Cardiac fibroblast (primary cell): ENCODE results near the gene ACVRL1.

Source experiments
- DNase-seq, 2 donors: peaks; one replicate each; pipeline versions ENCODE4 v3.0.0 to v3.0.0-alpha.2; 2010; ENCODE audit warnings: low read depth in 2 of 2
- H3K4me3 ChIP-seq, 2 donors: replicated peaks in 1 of 2; 1 replicate in 1 of 2; 2 replicates in 1 of 2; pipeline ENCODE4 v1.5.1; 2011; ENCODE audit warnings: low read depth in 2 of 2, low read length in 2 of 2, mild to moderate bottlenecking in 2 of 2, moderate library complexity in 1 of 2
- TF ChIP-seq, protein P1 (sequence below): IDR thresholded peaks from one replicate; pipeline ENCODE4 v1.5.1; 2011; ENCODE audit warnings: low read depth, mild to moderate bottlenecking, low read length, inconsistent platforms

Gene ACVRL1

DNA sequence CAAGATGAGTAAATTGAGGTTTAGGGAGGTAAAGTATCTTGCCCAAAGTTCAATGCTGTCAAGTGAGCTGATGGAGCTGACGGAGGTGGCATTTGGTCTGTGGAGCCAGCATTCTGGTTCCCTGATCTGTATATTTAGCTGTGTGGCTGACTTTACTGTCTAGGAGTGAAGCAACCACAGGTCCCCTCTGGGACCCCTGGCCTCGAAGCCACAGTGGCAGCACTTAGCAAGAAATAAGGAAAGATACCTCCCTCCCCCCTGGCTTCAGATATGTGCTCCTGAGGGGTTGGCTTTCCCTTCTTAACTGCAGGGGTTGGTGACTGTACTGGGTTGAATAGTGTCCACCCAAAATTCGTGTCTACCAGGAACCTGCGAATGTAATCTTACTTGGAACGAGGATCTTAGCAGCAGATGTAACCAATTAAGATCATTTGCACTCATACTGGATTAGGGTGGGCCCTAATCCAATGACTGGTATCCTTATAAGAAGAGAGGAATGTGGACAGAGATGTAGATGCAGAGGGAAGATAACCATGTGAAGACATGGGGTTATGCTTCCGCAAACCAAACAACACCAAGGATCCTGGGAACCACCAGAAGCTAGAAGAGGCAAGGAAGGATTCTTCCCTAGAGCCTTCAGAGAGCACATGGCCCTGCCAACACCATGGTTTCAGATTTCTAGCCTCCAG lies 42.2 kb downstream of the ACVRL1 start:
- TF ChIP-seq, protein P1, sequence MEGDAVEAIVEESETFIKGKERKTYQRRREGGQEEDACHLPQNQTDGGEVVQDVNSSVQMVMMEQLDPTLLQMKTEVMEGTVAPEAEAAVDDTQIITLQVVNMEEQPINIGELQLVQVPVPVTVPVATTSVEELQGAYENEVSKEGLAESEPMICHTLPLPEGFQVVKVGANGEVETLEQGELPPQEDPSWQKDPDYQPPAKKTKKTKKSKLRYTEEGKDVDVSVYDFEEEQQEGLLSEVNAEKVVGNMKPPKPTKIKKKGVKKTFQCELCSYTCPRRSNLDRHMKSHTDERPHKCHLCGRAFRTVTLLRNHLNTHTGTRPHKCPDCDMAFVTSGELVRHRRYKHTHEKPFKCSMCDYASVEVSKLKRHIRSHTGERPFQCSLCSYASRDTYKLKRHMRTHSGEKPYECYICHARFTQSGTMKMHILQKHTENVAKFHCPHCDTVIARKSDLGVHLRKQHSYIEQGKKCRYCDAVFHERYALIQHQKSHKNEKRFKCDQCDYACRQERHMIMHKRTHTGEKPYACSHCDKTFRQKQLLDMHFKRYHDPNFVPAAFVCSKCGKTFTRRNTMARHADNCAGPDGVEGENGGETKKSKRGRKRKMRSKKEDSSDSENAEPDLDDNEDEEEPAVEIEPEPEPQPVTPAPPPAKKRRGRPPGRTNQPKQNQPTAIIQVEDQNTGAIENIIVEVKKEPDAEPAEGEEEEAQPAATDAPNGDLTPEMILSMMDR = no peak
- H3K4me3 ChIP-seq = no peak overlapping the region
- no peak for DNase-seq

DNA sequence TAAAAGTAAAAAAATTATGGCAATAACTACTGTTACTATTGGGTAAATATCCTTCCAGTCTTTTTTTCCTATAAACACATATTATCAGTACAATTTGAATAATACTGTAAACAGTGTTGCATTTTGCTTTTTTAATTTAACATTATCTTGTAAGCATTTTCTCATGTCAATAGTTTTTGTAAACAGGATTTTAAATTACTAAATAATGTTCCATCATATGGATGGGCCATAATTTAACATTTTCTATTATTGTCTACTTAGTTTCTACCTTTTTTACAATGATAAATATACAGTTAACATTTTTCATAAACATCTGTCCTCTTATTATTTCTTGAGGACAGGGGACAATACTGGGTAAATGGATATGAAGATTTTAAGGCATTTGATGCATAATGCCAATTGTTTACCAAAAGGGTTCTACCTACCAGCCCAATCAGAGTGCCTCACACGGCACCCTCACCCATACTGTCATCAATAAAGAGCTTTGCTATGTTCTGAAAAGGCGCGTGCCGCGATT lies 43.4 kb downstream of the ACVRL1 start:
- no peak for DNase-seq
- H3K4me3 ChIP-seq = peak overlapping the region; percentile 53 to 63
- TF ChIP-seq, protein P1 = no peak

DNA sequence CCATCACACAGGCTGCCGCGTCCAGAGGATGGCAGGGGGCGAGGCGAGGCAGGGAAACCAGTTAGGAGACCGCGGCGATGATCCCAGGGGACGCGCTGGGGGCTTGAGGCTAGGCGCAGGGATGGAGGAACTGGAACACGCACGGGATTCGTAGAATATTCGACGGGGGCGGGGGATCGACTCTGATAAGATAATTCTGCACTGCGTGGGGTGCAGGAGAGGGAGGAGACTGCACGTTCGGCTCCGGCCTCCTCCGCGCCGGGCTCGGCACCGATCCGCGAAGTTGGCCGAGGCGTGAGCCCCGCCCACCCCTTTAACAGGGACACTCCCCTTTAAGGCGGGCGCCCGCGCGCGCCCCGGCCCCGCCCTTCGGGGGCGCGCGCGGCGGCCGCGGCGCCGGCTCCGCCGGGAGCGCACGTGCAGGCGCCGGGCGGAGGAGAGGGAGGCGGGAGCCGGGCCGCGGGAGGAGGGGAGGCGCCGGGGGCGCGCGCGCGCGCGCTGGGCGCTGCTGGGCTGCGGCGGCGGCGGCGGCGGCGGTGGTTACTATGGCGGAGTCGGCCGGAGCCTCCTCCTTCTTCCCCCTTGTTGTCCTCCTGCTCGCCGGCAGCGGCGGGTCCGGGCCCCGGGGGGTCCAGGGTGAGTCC lies 44.0 kb downstream of the ACVRL1 start, which contains the start of gene ACVR1B:
Gene ACVR1B (plus strand): TSS at position 501 of the 644 bp plus-strand sequence. CDS start 45 bp downstream, at position 546.
- H3K4me3 ChIP-seq = peak within 1 kb of the TSS; percentile 87 to 88
- peak; percentile 87 to 95 for DNase-seq
- TF ChIP-seq, protein P1 = no peak

DNA sequence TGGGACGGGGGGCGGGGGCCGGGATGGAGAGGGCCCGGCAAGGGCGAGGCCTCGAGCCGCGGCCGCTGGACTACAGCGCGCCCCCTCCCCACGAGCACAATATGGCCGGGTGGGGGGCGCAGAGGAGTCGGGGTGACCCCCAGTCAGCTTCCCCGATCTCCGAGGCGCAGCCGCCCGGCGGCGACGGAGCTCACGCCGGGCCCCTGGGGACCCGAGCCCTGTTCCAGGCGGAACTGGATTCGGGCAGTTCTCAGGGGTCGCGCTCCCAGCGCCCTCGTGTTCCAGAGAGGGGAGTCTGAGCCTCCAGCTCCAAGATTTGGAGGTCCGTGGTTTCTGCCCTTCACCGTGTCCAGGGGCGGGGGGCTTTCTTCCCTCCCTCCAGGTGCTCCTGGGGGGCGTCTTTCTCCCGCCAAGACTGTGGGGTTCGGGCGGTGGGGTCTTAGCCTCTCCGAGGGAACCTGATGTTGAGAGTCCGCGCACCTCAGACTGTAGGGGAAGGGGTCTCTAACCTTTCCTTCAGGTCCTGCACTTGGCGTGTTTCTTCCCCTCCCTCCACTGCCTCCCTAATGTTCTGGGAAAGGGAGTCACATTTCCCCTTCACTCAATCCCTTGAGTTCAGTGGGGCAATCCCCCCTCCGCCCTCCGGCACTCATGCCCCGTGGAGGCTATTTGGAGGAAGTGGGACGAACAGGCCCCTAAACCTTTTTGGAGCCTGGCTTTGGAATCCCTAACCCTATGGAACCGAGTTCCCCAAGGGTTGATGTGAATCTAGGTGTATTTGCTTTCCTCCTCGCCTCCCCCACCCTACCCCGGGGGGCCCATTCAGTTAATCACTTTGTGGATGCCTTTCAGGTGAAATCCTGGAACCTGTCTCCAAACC lies 44.8 kb downstream of the ACVRL1 start:
- peak overlapping the region; percentile 87 to 88 for H3K4me3 ChIP-seq
- TF ChIP-seq, protein P1 = no peak
- peak; percentile 22 to 37 for DNase-seq

DNA sequence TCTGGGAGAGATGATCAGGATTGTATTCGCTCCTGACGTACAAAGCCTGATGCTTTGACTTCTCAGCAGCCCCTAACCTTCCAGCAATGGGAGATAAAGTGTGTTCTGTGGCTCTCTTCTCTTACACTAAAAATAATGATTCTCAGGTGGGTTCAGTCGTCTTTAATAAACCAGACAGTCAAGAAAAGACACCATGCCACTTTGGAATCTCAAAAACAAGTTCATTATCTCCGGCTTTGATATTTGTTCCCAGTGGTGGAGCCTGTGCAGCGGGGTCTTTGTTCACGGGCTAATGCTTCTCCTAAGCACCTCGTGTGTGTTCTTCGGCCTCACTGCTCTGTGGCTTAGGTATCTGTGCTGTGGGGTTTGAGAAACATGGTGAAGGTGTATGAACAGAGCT lies 45.8 kb downstream of the ACVRL1 start:
- H3K4me3 ChIP-seq = peak overlapping the region; percentile 87 to 88
- TF ChIP-seq, protein P1 = no peak
- DNase-seq = peak in 1 of 2 donors; percentile 23

DNA sequence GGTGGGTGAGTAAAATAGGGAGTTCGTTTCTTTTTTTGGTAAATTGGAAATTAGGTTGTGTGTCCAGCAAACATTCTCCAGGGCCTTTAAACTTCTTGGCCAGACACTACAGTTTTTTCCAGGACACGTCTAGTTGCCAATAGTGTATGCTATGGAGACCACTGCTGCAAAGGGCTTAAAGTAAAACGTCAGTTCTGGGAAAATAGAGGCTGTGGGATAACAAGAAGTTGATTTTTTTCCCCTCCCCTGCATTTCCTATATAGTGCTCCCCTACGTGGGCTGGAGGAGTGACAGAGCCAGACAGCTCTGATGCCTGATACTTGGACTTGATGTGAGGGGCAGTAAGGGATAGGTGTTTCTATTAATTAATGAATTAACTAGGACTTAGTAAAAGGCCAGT lies 46.6 kb downstream of the ACVRL1 start:
- peak in 1 of 2 donors; percentile 33 for DNase-seq
- H3K4me3 ChIP-seq = peak overlapping the region in 1 of 2 donors; percentile 22
- TF ChIP-seq, protein P1 = no peak
